22Rv1 (cell line): ENCODE data around the gene UGT1A6.
"Not testable (repeated sequence)": the region's sequence is repeated elsewhere in the genome, so short reads cannot be mapped to it uniquely, and the experiment has no call there.

ENCODE experiments used
- CTCF ChIP-seq: fragments of 450-650 bp; IDR thresholded peaks from 2 replicates; pipeline ENCODE4 v1.5.1; 2017; ENCODE audit warnings: mild to moderate bottlenecking
- ZFX ChIP-seq: fragments of 450-650 bp; IDR thresholded peaks from 2 replicates; pipeline ENCODE4 v1.6.1; 2017; ENCODE audit warnings: antibody characterized with exemption, borderline replicate concordance

DNA sequence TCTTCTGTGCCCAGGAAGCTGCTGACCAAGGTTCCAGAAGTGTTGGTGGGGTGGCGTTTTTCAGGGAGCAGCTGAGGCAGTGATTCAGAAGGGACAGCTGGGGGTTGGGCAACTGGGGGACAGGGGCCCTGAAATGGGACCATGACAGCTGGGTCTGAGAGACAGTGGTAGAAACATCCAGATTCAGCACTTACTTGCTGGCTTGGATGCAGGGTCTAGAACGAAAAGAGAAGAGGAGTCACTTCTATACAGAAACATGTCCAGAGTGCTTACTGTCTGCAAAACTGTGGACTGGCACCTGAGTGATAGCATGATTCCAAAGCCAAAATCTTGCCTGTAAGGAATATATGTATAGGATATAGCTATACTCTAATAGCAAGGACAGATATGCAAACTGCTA is 53.1 kb downstream of the UGT1A6 start:
- not testable (repeated sequence) for TF ChIP-seq CTCF, ZFX
